ENCODE data around the gene MAGI1.

MAGI1 gene

GRCh38 chr3:65848024-65848423, 190.7 kb downstream of the MAGI1 start:
- no CpG with 5 or more reads among the region's 7 CpGs for WGBS (ENCODE audit: insufficient coverage, insufficient read length)
- H3K27ac ChIP-seq (ENCODE audit: low read length) = no peak overlapping the region
- H3K4me1 ChIP-seq (ENCODE audit: control insufficient read depth, insufficient read depth, low read length) = no peaks in the 10 kb centered on the region
- no peaks in the 10 kb centered on the region for H3K9me3 ChIP-seq (ENCODE audit: control insufficient read depth, insufficient read depth, low read length)
- no peak overlapping the region for H3K4me3 ChIP-seq (ENCODE audit: low read length)
- H3K27me3 ChIP-seq (ENCODE audit: control insufficient read depth, insufficient read depth, low read length) = no peaks in the 10 kb centered on the region
- H3K36me3 ChIP-seq (ENCODE audit: control insufficient read depth, insufficient read depth, low read length) = no peaks in the 10 kb centered on the region
- DNase-seq (ENCODE audit: low read depth, low spot score) = no peak

DNA sequence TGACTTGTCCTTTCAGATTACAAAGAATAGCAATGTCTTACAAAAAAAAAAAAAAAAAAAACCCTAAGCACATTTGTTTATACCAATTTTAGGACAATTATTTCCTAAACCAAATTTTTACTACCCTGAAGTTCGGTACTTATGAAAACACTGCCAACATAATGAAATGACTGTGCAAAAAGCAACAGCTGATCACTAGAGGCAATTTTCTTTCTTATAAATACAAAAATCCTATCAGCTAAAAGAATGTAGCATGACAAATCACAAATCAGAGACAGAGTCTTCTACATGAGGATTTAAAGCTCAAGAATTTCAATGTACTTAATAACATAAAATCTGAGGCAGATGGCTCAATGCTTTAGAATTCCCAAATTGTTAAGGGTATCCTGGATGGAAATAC, 191.8 kb downstream of the MAGI1 start:
- Histone ChIP-seq H3K27ac (ENCODE audit: low read length) (no peak overlapping the region), H3K36me3 (ENCODE audit: control insufficient read depth, insufficient read depth, low read length) (no peaks in the 10 kb centered on the region), H3K4me3 (ENCODE audit: low read length) (no peak overlapping the region), H3K27me3 (ENCODE audit: control insufficient read depth, insufficient read depth, low read length) (no peaks in the 10 kb centered on the region), H3K9me3 (ENCODE audit: control insufficient read depth, insufficient read depth, low read length) (no peaks in the 10 kb centered on the region), H3K4me1 (ENCODE audit: control insufficient read depth, insufficient read depth, low read length) (no peaks in the 10 kb centered on the region)
- no peak for DNase-seq (ENCODE audit: low read depth, low spot score)
- no CpG with 5 or more reads among the region's 1 CpG for WGBS (ENCODE audit: insufficient coverage, insufficient read length)

- WGBS (ENCODE audit: insufficient coverage, insufficient read length) = no CpG with 5 or more reads among the region's 2 CpGs
- no peak overlapping the region for H3K4me3 ChIP-seq (ENCODE audit: low read length)
Measured at GRCh38 chr3:65844370-65844769, 194.3 kb downstream of the MAGI1 start.

GRCh38 chr3:65843732-65844131, 195.0 kb downstream of the MAGI1 start:
- no peak for DNase-seq (ENCODE audit: low read depth, low spot score)
- Histone ChIP-seq H3K4me3 (ENCODE audit: low read length) (no peak overlapping the region), H3K27ac (ENCODE audit: low read length) (no peak overlapping the region), H3K4me1 (ENCODE audit: control insufficient read depth, insufficient read depth, low read length) (no peaks in the 10 kb centered on the region), H3K27me3 (ENCODE audit: control insufficient read depth, insufficient read depth, low read length) (no peaks in the 10 kb centered on the region), H3K9me3 (ENCODE audit: control insufficient read depth, insufficient read depth, low read length) (no peaks in the 10 kb centered on the region), H3K36me3 (ENCODE audit: control insufficient read depth, insufficient read depth, low read length) (no peaks in the 10 kb centered on the region)
- WGBS (ENCODE audit: insufficient coverage, insufficient read length) = no CpG with 5 or more reads among the region's 1 CpG

More at GRCh38 chr3:65844370-65844769, 194.3 kb downstream of the MAGI1 start:
- no peak overlapping the region for H3K27ac ChIP-seq (ENCODE audit: low read length)
- no peak for DNase-seq (ENCODE audit: low read depth, low spot score)
- no peaks in the 10 kb centered on the region for H3K27me3 ChIP-seq (ENCODE audit: control insufficient read depth, insufficient read depth, low read length)
- H3K9me3 ChIP-seq (ENCODE audit: control insufficient read depth, insufficient read depth, low read length) = no peaks in the 10 kb centered on the region
- H3K36me3 ChIP-seq (ENCODE audit: control insufficient read depth, insufficient read depth, low read length) = no peaks in the 10 kb centered on the region
- H3K4me1 ChIP-seq (ENCODE audit: control insufficient read depth, insufficient read depth, low read length) = no peaks in the 10 kb centered on the region

DNA sequence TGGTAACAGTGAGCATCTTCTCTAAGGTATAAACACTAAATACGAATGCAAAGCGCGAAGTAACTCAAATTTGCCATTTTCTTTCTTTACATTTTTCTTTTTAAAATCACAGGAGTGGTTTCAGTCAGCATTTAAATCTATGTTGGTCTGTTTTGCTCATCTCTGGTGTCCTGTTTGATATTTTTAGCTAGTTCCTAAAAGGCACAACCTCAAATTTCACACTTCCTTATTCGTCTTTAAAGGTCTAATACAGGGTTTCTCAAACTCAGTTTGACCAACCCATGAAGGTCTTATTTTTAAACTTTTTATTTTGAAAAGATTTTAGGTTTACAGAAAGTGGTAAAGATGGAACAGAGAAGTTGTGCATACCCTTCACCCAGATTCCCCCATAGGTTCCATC, 201.1 kb downstream of the MAGI1 start:
- Histone ChIP-seq H3K36me3 (ENCODE audit: control insufficient read depth, insufficient read depth, low read length) (no peaks in the 10 kb centered on the region), H3K4me1 (ENCODE audit: control insufficient read depth, insufficient read depth, low read length) (peaks cover 2% of the 10 kb centered on the region; the same call in 1 of the 2 replicates), H3K27ac (ENCODE audit: low read length) (no peak overlapping the region), H3K9me3 (ENCODE audit: control insufficient read depth, insufficient read depth, low read length) (no peaks in the 10 kb centered on the region), H3K27me3 (ENCODE audit: control insufficient read depth, insufficient read depth, low read length) (no peaks in the 10 kb centered on the region), H3K4me3 (ENCODE audit: low read length) (no peak overlapping the region)
- DNase-seq (ENCODE audit: low read depth, low spot score) = no peak
- WGBS (ENCODE audit: insufficient coverage, insufficient read length) = no CpG with 5 or more reads among the region's 4 CpGs

GRCh38 chr3:65836047-65836446, 202.7 kb downstream of the MAGI1 start:
- peaks cover 2% of the 10 kb centered on the region; the same call in 1 of the 2 replicates for H3K4me1 ChIP-seq (ENCODE audit: control insufficient read depth, insufficient read depth, low read length)
- no CpG with 5 or more reads among the region's 1 CpG for WGBS (ENCODE audit: insufficient coverage, insufficient read length)
- DNase-seq (ENCODE audit: low read depth, low spot score) = no peak
- H3K9me3 ChIP-seq (ENCODE audit: control insufficient read depth, insufficient read depth, low read length) = no peaks in the 10 kb centered on the region
- H3K27me3 ChIP-seq (ENCODE audit: control insufficient read depth, insufficient read depth, low read length) = no peaks in the 10 kb centered on the region
- no peak overlapping the region for H3K4me3 ChIP-seq (ENCODE audit: low read length)
- no peak overlapping the region for H3K27ac ChIP-seq (ENCODE audit: low read length)
- no peaks in the 10 kb centered on the region for H3K36me3 ChIP-seq (ENCODE audit: control insufficient read depth, insufficient read depth, low read length)

DNA sequence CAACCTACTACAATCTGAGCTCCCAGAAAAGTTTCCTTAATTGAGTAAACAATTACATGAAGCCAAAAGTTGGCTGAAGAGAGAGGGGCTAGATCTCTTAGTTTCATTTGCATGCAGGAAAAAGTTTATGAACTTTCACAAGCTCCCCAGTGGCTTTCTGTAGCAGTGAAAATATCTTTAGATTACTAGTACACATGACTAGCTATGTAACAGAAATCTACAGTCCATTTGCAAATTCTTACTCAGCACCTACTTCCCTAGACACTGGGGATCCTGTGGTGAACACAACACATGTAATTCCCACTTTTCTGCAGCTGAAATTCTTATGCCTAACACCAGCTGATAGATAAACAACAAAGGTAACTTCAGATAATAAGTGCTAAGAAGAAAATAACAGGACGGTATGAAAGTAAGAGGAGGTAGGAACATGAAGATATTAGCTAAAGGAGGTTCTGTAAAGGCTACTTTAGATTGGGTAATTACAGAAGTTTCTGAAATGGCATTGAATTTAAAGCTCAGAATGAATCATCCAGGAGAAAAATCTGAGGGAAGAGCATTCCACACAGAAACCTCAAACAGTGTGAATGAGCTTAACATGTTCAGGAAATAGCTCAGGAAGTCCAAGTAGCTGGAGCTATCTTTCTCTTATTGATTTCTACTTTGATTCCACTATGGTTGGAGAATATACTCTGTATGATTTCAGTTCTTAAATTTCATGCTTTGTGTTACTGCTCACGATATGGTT, 204.8 kb downstream of the MAGI1 start:
- H3K27me3 ChIP-seq (ENCODE audit: control insufficient read depth, insufficient read depth, low read length) = no peaks in the 10 kb centered on the region
- no peak for DNase-seq (ENCODE audit: low read depth, low spot score)
- WGBS (ENCODE audit: insufficient coverage, insufficient read length) = no CpG with 5 or more reads among the region's 2 CpGs
- no peak overlapping the region for H3K4me3 ChIP-seq (ENCODE audit: low read length)
- peaks cover 2% of the 10 kb centered on the region; the same call in 1 of the 2 replicates for H3K4me1 ChIP-seq (ENCODE audit: control insufficient read depth, insufficient read depth, low read length)
- H3K36me3 ChIP-seq (ENCODE audit: control insufficient read depth, insufficient read depth, low read length) = no peaks in the 10 kb centered on the region
- H3K9me3 ChIP-seq (ENCODE audit: control insufficient read depth, insufficient read depth, low read length) = no peaks in the 10 kb centered on the region
- no peak overlapping the region for H3K27ac ChIP-seq (ENCODE audit: low read length)

- Histone ChIP-seq H3K9me3 (ENCODE audit: control insufficient read depth, insufficient read depth, low read length) (no peaks in the 10 kb centered on the region), H3K27ac (ENCODE audit: low read length) (no peak overlapping the region), H3K36me3 (ENCODE audit: control insufficient read depth, insufficient read depth, low read length) (no peaks in the 10 kb centered on the region), H3K4me3 (ENCODE audit: low read length) (no peak overlapping the region), H3K27me3 (ENCODE audit: control insufficient read depth, insufficient read depth, low read length) (no peaks in the 10 kb centered on the region), H3K4me1 (ENCODE audit: control insufficient read depth, insufficient read depth, low read length) (peaks cover 2% of the 10 kb centered on the region; the same call in 1 of the 2 replicates)
- DNase-seq (ENCODE audit: low read depth, low spot score) = no peak
- no CpG with 5 or more reads among the region's 3 CpGs for WGBS (ENCODE audit: insufficient coverage, insufficient read length)
Measured at GRCh38 chr3:65831733-65832425, 206.8 kb downstream of the MAGI1 start.

DNA sequence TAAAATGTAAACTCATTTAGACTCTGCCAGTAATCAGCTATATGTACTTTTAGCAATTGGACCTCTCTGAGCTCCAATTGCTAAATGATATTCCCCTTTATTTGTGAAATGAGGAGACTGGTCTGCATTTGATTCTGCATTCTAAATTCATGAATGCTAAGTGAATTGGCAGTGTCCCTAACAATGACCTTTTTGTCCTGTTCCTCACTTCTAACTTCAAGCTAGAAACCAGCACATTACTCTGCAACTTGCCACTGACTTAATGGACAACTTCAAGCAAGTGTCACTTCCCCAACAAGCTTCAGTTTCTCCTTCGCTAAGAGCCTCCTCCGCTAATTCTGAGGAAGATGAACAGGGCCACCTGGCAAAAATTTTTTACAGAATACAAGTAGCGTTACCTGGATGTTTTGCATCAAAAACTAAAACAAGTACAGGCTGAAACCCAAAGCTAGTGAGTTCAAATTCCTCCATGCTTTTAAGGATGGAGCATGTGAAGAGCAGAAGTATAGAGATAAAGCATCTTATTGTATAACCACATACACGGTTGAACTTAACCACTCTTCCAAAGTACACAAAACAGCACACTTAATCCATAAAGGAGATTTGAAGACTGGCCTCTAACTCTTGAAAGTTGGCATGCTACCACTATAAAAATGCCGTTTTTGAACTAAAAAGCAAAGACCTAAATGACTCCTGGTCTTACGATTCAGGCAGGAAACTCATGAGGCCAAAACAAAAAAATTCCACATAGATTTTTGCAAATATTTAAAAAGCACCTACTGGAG, 207.6 kb downstream of the MAGI1 start:
- DNase-seq (ENCODE audit: low read depth, low spot score) = no peak
- no peak overlapping the region for H3K4me3 ChIP-seq (ENCODE audit: low read length)
- no peaks in the 10 kb centered on the region for H3K27me3 ChIP-seq (ENCODE audit: control insufficient read depth, insufficient read depth, low read length)
- H3K27ac ChIP-seq (ENCODE audit: low read length) = no peak overlapping the region
- peaks cover 2% of the 10 kb centered on the region; the same call in 1 of the 2 replicates for H3K4me1 ChIP-seq (ENCODE audit: control insufficient read depth, insufficient read depth, low read length)
- no peaks in the 10 kb centered on the region for H3K36me3 ChIP-seq (ENCODE audit: control insufficient read depth, insufficient read depth, low read length)
- no CpG with 5 or more reads among the region's 6 CpGs for WGBS (ENCODE audit: insufficient coverage, insufficient read length)
- H3K9me3 ChIP-seq (ENCODE audit: control insufficient read depth, insufficient read depth, low read length) = no peaks in the 10 kb centered on the region

DNA sequence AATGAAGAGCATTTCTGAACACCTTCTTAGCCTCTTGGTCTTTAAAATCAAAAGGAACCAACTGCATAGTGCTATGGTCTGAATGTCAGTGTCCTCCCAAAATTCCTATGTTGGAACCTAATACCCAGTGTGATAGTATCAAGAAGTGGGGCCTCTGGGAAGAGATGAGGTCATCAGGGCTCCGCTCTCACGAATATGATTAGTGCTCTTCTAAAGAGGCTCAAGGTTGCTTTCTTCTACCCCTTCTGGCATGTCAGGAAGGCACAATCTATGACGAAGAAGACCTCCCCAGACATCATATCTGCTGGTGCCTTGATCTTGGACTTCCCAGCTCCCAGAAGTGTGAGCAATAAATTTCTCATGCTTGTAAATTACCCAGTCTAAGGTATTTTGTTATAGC, 209.5 kb downstream of the MAGI1 start:
- H3K27me3 ChIP-seq (ENCODE audit: control insufficient read depth, insufficient read depth, low read length) = no peaks in the 10 kb centered on the region
- no CpG with 5 or more reads among the region's 3 CpGs for WGBS (ENCODE audit: insufficient coverage, insufficient read length)
- H3K4me3 ChIP-seq (ENCODE audit: low read length) = no peak overlapping the region
- DNase-seq (ENCODE audit: low read depth, low spot score) = no peak
- no peaks in the 10 kb centered on the region for H3K9me3 ChIP-seq (ENCODE audit: control insufficient read depth, insufficient read depth, low read length)
- H3K36me3 ChIP-seq (ENCODE audit: control insufficient read depth, insufficient read depth, low read length) = no peaks in the 10 kb centered on the region
- H3K27ac ChIP-seq (ENCODE audit: low read length) = no peak overlapping the region
- no peaks in the 10 kb centered on the region for H3K4me1 ChIP-seq (ENCODE audit: control insufficient read depth, insufficient read depth, low read length)

Data from iPS DF 6.9 (cell line).